Transverse colon (tissue), 3 donors: ENCODE results near the gene CEP41.

Experiments used
- POLR2A ChIP-seq: fragments of 450-650 bp; IDR thresholded peaks from one replicate; pipeline ENCODE4 v1.6.1; 2016; ENCODE audit warnings: antibody characterized with exemption, mild to moderate bottlenecking, moderate library complexity
- POLR2AphosphoS5 ChIP-seq, 3 donors: sonication (generic); formaldehyde crosslinking; IDR thresholded peaks; one replicate each; pipeline ENCODE4 v1.6.1; 2016; ENCODE audit warnings: antibody characterized with exemption in 3 of 3

- TF ChIP-seq POLR2AphosphoS5 (IDR thresholded peaks at IDR 0.05) (no peak), POLR2A (no peak)
These were observed 31.2 kb upstream of the CEP41 start for GRCh38 chr7:130471974-130472373.
